GM12874 (cell line): ENCODE measurements around the gene PCNX2.

Experiments
- TF ChIP-seq, protein P1 (sequence below): IDR thresholded peaks from 2 replicates; pipeline ENCODE4 v1.5.1; 2011; ENCODE audit warnings: low read depth, mild to moderate bottlenecking, control low read depth, low read length, moderate library complexity; ENCODE audit not compliant: insufficient read depth

The PCNX2 gene

DNA sequence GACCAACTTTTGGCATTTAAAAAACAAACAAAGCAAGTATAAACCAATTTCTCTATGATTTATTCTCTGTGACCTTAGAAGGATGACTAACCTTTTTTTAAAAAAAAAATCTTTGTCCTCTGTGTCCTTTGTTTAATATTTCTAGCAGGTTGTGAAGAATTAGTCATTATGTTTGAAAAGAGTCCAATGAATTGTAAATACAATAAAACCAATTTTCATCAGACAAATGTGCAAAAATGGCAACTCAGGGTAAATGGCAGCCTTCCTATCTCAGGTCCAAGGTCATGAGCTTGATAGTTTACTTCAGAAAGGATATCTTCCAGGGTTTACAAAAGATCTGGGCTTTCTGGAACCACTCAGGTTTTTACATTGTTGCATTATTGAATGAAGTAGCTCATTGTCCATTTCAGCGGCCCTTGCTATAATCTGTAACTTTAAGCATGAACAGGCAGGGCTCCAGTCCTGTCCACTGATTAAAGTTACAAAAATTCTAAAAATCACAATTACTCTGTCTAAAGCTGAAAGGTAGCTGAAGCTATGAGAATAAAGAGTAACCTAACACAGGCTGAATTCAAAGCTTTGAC, 20.3 kb upstream of the PCNX2 start:
- TF ChIP-seq, protein P1, sequence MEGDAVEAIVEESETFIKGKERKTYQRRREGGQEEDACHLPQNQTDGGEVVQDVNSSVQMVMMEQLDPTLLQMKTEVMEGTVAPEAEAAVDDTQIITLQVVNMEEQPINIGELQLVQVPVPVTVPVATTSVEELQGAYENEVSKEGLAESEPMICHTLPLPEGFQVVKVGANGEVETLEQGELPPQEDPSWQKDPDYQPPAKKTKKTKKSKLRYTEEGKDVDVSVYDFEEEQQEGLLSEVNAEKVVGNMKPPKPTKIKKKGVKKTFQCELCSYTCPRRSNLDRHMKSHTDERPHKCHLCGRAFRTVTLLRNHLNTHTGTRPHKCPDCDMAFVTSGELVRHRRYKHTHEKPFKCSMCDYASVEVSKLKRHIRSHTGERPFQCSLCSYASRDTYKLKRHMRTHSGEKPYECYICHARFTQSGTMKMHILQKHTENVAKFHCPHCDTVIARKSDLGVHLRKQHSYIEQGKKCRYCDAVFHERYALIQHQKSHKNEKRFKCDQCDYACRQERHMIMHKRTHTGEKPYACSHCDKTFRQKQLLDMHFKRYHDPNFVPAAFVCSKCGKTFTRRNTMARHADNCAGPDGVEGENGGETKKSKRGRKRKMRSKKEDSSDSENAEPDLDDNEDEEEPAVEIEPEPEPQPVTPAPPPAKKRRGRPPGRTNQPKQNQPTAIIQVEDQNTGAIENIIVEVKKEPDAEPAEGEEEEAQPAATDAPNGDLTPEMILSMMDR, result no peak

DNA sequence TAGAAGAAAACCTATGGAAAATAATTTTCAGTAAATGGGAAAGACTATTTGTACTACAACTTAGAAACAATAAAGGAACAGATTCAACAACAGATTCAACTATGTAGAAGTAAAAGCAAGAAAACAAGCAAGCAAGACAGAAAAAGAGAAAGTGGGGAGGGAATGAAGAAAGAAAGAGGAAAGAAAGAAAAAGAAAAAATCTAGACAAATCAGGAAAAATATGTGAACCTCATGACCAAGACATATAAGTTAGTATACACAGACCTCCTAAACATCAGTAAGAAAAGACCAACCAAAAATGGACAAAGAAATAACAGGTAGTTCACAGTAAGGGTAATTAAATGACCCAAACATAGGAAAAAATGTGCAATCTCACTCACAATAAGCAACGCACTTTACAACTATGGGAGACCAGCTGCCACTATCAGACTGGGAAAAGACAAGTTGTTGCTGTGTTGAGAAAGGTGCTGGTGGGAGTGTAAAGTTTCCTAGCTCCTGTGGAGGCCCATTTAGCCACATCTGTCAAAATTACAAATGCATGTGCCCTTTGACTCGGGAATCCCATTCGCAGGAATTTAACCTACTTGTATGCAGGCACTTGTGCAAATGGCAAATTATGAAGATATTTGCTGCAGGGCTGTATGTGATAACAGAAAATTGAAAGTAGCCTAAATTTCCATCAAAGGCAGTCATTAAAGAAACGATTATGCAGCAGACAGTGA, 18.1 kb upstream of the PCNX2 start:
- TF ChIP-seq, protein P1, result no peak

DNA sequence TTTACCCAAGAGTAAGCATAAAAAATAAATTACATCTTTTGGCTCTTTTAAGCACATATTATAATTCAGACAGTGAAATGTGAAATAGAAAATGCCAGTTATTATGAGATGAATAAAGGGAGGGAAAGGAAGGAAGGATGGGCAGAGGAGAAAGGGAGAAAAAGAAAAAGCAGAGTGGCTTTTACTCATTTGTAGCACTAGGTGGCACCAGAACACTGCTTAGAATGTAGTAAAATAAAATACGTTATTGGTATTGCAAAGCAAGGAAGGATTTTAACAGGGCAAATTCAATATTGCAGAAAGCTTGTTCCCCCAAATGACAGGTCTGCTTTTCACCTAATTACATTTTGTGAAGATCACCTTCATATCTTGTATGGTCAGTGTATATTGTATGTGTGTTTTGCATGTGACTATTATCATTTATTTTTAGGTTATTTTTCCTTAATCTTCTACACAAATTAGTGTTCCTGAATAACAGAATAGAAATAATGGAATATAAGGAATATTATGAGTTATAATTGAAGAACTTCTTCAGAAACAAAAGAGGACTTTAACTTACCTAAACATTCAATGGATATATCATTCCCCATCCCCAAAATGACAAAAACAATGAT, 9.1 kb upstream of the PCNX2 start:
- TF ChIP-seq, protein P1, result peak; percentile 55

DNA sequence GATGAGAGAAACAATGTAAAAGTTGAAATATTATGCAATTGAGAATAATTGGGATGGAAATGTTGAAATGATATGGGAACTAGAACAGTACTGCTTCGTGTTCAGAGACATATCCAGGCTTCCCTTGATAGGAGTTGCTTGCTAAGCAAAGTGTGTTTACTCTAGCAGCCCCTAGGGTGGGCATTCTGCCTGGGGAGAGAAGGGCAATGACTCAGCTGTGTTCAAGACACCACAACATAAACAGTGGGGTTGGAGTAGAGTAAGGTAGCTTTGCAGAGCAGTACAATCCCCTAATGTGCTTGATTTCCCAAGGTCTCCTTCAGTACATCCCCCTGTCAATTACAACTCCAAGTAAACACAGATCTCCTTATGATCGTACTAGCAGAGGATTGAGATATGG, 4.8 kb upstream of the PCNX2 start:
- TF ChIP-seq, protein P1, result no peak

DNA sequence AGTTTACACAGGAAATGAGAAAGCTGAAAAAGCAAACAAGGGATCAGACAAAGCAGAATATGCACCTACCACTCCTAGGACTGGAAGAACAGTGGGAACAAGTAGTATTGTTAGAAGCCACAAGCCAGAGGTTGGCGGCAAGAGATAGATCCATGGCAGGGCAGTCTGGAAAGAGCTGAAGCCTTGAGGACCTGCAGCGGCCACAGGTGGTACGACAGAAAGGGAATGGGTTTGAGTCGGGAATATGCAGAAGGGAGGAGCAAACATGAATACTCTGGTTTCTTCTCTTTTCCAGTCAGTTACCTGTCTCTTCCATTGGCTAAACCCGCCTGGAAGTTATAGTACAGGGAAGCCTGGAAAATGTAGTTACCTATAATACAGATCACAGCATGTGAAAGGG, 3.9 kb upstream of the PCNX2 start:
- TF ChIP-seq, protein P1, result no peak

DNA sequence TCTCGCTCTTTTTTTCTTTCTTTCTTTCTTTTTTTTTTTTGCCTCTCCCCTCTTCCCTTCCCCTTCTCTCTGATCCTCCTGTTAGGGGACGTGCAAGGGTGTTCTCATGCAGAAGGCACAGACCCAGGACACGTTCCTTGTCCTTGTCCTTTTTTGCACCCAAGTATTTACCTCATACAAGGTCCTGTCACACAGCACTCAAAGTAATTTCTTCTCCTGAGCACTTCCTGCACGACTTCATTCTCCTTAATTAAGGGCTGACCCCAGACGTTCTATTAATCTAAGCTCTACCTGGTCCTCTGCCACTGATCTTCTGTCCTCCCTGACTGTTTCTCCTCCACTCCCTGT, 424 bp upstream of the PCNX2 start:
- TF ChIP-seq, protein P1, result no peak

DNA sequence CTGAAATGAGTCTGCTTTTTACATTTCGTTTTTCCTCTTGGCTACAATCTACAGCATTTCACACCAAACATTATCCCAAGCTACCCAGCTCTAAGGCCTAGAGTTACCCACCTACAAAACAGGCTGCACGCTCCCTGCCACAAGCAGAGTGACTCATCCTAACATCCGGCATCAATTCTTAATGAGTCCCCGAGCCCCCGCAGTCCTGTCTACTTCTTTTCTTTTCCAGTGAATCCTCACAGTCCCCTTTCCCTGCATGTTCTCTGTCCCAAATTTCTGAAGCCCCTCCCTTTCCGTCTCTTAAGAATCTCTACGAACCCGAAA, 650 bp downstream of the PCNX2 start:
- TF ChIP-seq, protein P1, result no peak
